ENCODE measurements around the gene SNRK. TPM values are rescaled to one million over a fixed set of nuclear protein-coding genes. Genes with fewer than 3 reads are reported as not detected.

The SNRK gene
- total RNA-seq, 2 experiments from 2014 or later = 215 to 217 TPM

DNA sequence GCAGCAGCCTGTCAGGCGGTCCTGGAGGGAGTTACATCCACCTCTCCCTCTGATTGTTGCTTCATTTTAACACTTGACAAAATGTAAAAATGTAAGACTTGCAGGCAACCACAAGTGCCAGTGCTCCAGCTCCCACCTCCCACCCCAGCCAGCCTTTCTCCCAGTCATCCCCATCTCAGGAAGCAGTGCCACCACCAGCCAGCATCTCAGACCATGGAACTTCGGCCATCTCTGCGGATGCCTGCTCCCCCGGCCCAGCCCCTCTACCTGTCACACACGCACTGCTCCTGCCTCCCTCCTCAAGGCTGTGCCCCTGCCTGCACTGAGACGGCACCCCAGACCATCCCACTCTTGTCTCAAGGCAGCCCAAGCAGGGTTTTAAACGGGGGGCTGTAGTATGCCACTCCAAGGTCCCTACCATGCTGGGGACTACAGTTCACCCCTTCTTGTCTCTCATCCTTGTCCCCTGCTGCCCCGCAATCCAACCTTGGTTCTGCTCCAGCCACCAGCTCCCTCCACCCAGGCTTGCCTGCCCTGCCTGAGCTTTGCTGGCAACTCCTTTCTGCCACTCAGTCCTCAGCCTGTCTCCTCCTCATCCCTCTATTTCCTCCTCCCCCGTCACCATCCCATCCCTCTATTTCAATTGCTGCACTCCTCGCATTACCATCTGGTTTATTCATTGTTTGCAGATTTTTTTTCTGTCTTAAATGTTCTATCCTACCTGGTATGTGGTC lies 85.8 kb downstream of the SNRK start:
- ChIA-PET CTCF (interaction anchor here (1.3 kb wide), 1 partner anchor 17 kb away, joined by 3 read pairs; no protein-coding TSS in a partner anchor), POLR2A (no interaction called here)
- H3K27me3 Mint-ChIP-seq = no peaks in the 10 kb centered on the region
- no peaks in the 10 kb centered on the region for H3K4me1 Mint-ChIP-seq (ENCODE audit: low read depth)
- no peak for TF ChIP-seq CTCF (IDR thresholded peaks at IDR 0.05)
- no peak overlapping the region for H3K27ac Mint-ChIP-seq
- H3K4me3 ChIP-seq (ENCODE audit: low read length) = no peak overlapping the region
- ATAC-seq (ENCODE audit: poor library complexity) (no peak), DNase-seq (no peak)
- H3K27ac ChIP-seq (ENCODE audit: low read depth in 1 of 2, low read length in 2 of 2) = no peak overlapping the region
- no peaks in the 10 kb centered on the region for H3K27me3 ChIP-seq (ENCODE audit: control insufficient read depth in 1 of 2, insufficient read depth in 2 of 2, low read length in 2 of 2)
- no peaks in the 10 kb centered on the region for H3K9me3 ChIP-seq (ENCODE audit: control insufficient read depth in 1 of 2, insufficient read depth in 1 of 2, low read length in 2 of 2)
- intact Hi-C loops (cut with DNase I, micrococcal nuclease) = no loop called here
- H3K9me3 Mint-ChIP-seq = no peaks in the 10 kb centered on the region
- H3K4me3 Mint-ChIP-seq = no peak overlapping the region
- peaks cover 15% of the 10 kb centered on the region for H3K4me1 ChIP-seq (ENCODE audit: insufficient read depth, low read length)
- H3K36me3 Mint-ChIP-seq (ENCODE audit: low read depth) = no peaks in the 10 kb centered on the region
- no peaks in the 10 kb centered on the region for H3K36me3 ChIP-seq (ENCODE audit: insufficient read depth, low read length)

- Mint-ChIP-seq H3K27ac (no peak overlapping the region), H3K36me3 (ENCODE audit: low read depth) (no peaks in the 10 kb centered on the region), H3K27me3 (no peaks in the 10 kb centered on the region), H3K4me1 (ENCODE audit: low read depth) (peaks cover 6% of the 10 kb centered on the region), H3K4me3 (no peak overlapping the region), H3K9me3 (no peaks in the 10 kb centered on the region)
- ChIA-PET CTCF (no interaction called here), POLR2A (interaction anchor here (1.2 kb wide), 1 partner anchor 76 kb away, joined by 3 read pairs; no protein-coding TSS in a partner anchor)
- no peak for ATAC-seq (ENCODE audit: poor library complexity)
- Histone ChIP-seq H3K27ac (ENCODE audit: low read depth in 1 of 2, low read length in 2 of 2) (no peak overlapping the region), H3K4me3 (ENCODE audit: low read length) (no peak overlapping the region), H3K27me3 (ENCODE audit: control insufficient read depth in 1 of 2, insufficient read depth in 2 of 2, low read length in 2 of 2) (no peaks in the 10 kb centered on the region), H3K9me3 (ENCODE audit: control insufficient read depth in 1 of 2, insufficient read depth in 1 of 2, low read length in 2 of 2) (no peaks in the 10 kb centered on the region), H3K4me1 (ENCODE audit: insufficient read depth, low read length) (peaks cover 24% of the 10 kb centered on the region), H3K36me3 (ENCODE audit: insufficient read depth, low read length) (no peaks in the 10 kb centered on the region)
- TF ChIP-seq CTCF (IDR thresholded peaks at IDR 0.05) = no peak
- intact Hi-C loops (cut with DNase I, micrococcal nuclease) = no loop called here
- no peak for DNase-seq
These were observed 86.6 kb downstream of the SNRK start for GRCh38 chr3:43372809-43373559.

DNA sequence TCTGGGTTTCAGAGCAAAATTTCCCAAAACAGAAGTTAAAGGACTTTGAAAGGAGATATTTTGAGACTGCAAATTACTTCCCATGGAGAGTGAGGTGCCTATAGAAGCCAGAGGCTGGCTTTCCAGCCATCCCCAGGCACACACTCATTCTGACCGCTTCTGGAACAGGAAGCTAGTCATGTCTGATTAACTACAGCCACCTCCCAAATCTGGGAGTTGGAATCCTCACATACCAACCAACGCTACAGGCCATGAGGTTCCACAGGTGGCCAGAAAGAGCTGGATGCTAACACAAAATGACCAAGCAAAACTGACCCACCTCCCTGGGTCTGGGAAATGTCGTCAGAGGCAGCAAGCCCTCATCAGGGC lies 87.2 kb downstream of the SNRK start:
- H3K27ac Mint-ChIP-seq = no peak overlapping the region
- no peak overlapping the region for H3K27ac ChIP-seq (ENCODE audit: low read depth in 1 of 2, low read length in 2 of 2)
- H3K36me3 Mint-ChIP-seq (ENCODE audit: low read depth) = no peaks in the 10 kb centered on the region
- no peaks in the 10 kb centered on the region for H3K27me3 Mint-ChIP-seq
- H3K4me1 ChIP-seq (ENCODE audit: insufficient read depth, low read length) = peaks cover 29% of the 10 kb centered on the region
- no peaks in the 10 kb centered on the region for H3K9me3 ChIP-seq (ENCODE audit: control insufficient read depth in 1 of 2, insufficient read depth in 1 of 2, low read length in 2 of 2)
- ATAC-seq (ENCODE audit: poor library complexity) = no peak
- intact Hi-C loops (cut with DNase I, micrococcal nuclease) = no loop called here
- H3K36me3 ChIP-seq (ENCODE audit: insufficient read depth, low read length) = no peaks in the 10 kb centered on the region
- no peak overlapping the region for H3K4me3 Mint-ChIP-seq
- H3K4me1 Mint-ChIP-seq (ENCODE audit: low read depth) = peaks cover 12% of the 10 kb centered on the region
- POLR2A ChIA-PET = interaction anchor here (1.2 kb wide), 1 partner anchor 77 kb away, joined by 3 read pairs; no protein-coding TSS in a partner anchor
- no peaks in the 10 kb centered on the region for H3K9me3 Mint-ChIP-seq
- no peak overlapping the region for H3K4me3 ChIP-seq (ENCODE audit: low read length)
- CTCF ChIA-PET = no interaction called here
- no peaks in the 10 kb centered on the region for H3K27me3 ChIP-seq (ENCODE audit: control insufficient read depth in 1 of 2, insufficient read depth in 2 of 2, low read length in 2 of 2)
- TF ChIP-seq CTCF (IDR thresholded peaks at IDR 0.05) = no peak
- no peak for DNase-seq

Measured in CD4-positive, alpha-beta T cell (primary cell).